ENCODE data around the gene MRPL24.

MRPL24 gene

GRCh38 chr1:156709757-156710489 is 31.0 kb downstream of the MRPL24 start:
- no peak for DNase-seq

GRCh38 chr1:156709031-156709430 is 31.9 kb downstream of the MRPL24 start:
- DNase-seq: no peak

- no peak for DNase-seq
Measured at GRCh38 chr1:156708218-156708661, 32.6 kb downstream of the MRPL24 start.

- no peak for DNase-seq
Measured at GRCh38 chr1:156707417-156708217, 33.3 kb downstream of the MRPL24 start.

- peak; percentile 28 for DNase-seq
Measured at GRCh38 chr1:156706657-156707416, 34.1 kb downstream of the MRPL24 start.

GRCh38 chr1:156705918-156706656 is 34.8 kb downstream of the MRPL24 start:
- peak; percentile 76 for DNase-seq

- DNase-seq: peak; percentile 36
Measured at GRCh38 chr1:156705321-156705917, 35.5 kb downstream of the MRPL24 start, which contains the start of gene CRABP2. CRABP2 (minus strand) TSS chr1:156705583; CDS start chr1:156705446, 137 bp downstream.

GRCh38 chr1:156704930-156705320 is 36.0 kb downstream of the MRPL24 start:
- DNase-seq: peak; percentile 50

- DNase-seq: no peak
Measured at GRCh38 chr1:156704166-156704711, 36.6 kb downstream of the MRPL24 start.

GRCh38 chr1:156703741-156704140 is 37.1 kb downstream of the MRPL24 start:
- DNase-seq: no peak

GRCh38 chr1:156703336-156703735 is 37.6 kb downstream of the MRPL24 start:
- DNase-seq: no peak

GRCh38 chr1:156700736-156701531 is 40.0 kb downstream of the MRPL24 start:
- DNase-seq: no peak

GRCh38 chr1:156698995-156699394 is 41.9 kb downstream of the MRPL24 start:
- DNase-seq: no peak

GRCh38 chr1:156697481-156697880 is 43.4 kb downstream of the MRPL24 start:
- no peak for DNase-seq

GRCh38 chr1:156696755-156697154 is 44.1 kb downstream of the MRPL24 start:
- no peak for DNase-seq

GRCh38 chr1:156694690-156694962 is 46.3 kb downstream of the MRPL24 start:
- no peak for DNase-seq

GRCh38 chr1:156693848-156694689 is 46.8 kb downstream of the MRPL24 start:
- DNase-seq: no peak

GRCh38 chr1:156692925-156693847 is 47.7 kb downstream of the MRPL24 start:
- DNase-seq: no peak

GRCh38 chr1:156692441-156692924 is 48.4 kb downstream of the MRPL24 start:
- DNase-seq: no peak
